HFFc6 (cell line): Measurements from ENCODE around the gene OARD1. TPM values are rescaled to one million over a fixed set of nuclear protein-coding genes. Genes with fewer than 3 reads are reported as not detected.
"Not testable (repeated sequence)": the region's sequence is repeated elsewhere in the genome, so short reads cannot be mapped to it uniquely, and the experiment has no call there.

ENCODE experiments used
- DNase-seq: peaks from one replicate; pipeline ENCODE4 v3.0.0-alpha.2; 2018
- H3K27ac Mint-ChIP-seq: 2 replicates; pipeline ENCODE4 v1.8.0; 2020; ENCODE audit warnings: mild to moderate bottlenecking, mixed read lengths
- H3K27me3 Mint-ChIP-seq: 2 replicates; pipeline ENCODE4 v1.8.0; 2021; ENCODE audit warnings: mild to moderate bottlenecking, moderate library complexity, mixed read lengths; ENCODE audit not compliant: insufficient read depth
- H3K36me3 Mint-ChIP-seq: 2 replicates; pipeline ENCODE4 v1.8.0; 2021; ENCODE audit warnings: low read depth, mixed read lengths
- H3K4me1 Mint-ChIP-seq: 2 replicates; pipeline ENCODE4 v1.8.0; 2020; ENCODE audit warnings: low read depth, mixed read lengths
- H3K4me3 Mint-ChIP-seq: 2 replicates; pipeline ENCODE4 v1.8.0; 2020; ENCODE audit warnings: mild to moderate bottlenecking, moderate library complexity, mixed read lengths
- H3K9me3 Mint-ChIP-seq: 2 replicates; pipeline ENCODE4 v1.8.0; 2020; ENCODE audit warnings: mild to moderate bottlenecking, mixed read lengths
- CTCF ChIP-seq: fragments of 200-600 bp; sonication (generic); IDR thresholded peaks from 2 replicates; pipeline ENCODE4 v1.5.0; 2021; ENCODE audit warnings: antibody characterized with exemption, mild to moderate bottlenecking
- long read RNA-seq: library from polyadenylated mRNA; unstranded; transcript quantifications from one replicate; pipeline ENCODE4 v2.0.0, GENCODE V29; 2019
- total RNA-seq, 6 experiments: library from RNA; stranded (reverse); fragmentation: NEBNext Ultra II Directional; extraction: Animal tissue kit (Norgen Biotek cat#: 25700); gene quantifications; 2 replicates in 1 of 6; 3 replicates in 5 of 6; pipeline ENCODE4 v1.2.3, GENCODE V29; 2021

OARD1 gene
- total RNA-seq = 10 to 100 TPM; 10.9 to 14.2 (median 11.8) TPM
- long read RNA-seq, transcript OARD1-202 (6 exons, 1,337 nt) = major isoform, 6 of 15 reads
- long read RNA-seq, partial matches to known transcripts = 1 of 15 reads
- long read RNA-seq, other reads (novel, unspliced or antisense) = 5 of 15 reads

- Mint-ChIP-seq H3K4me3 (peak within 1 kb of the TSS; percentile 94), H3K27me3 (peaks cover 1% of the 10 kb centered on the region; the same call in 1 of the 2 replicates), H3K27ac (peak within 1 kb of the TSS; percentile 97), H3K4me1 (peaks cover 53% of the 10 kb centered on the region), H3K36me3 (peaks cover 5% of the 10 kb centered on the region), H3K9me3 (no peaks in the 10 kb centered on the region)
- DNase-seq = peak; percentile 100
- TF ChIP-seq CTCF = no peak; the same call in 1 of the 2 replicates
These were observed at the start of gene OARD1 for GRCh38 chr6:41071923-41072835. Gene OARD1, minus strand, starts transcription at chr6:41072356. Its CDS starts 722 bp downstream, at chr6:41071634.

GRCh38 chr6:41120058-41120457, 47.9 kb upstream of the OARD1 start:
- H3K36me3 Mint-ChIP-seq = no peaks in the 10 kb centered on the region
- no peak overlapping the region for H3K4me3 Mint-ChIP-seq
- no peaks in the 10 kb centered on the region for H3K4me1 Mint-ChIP-seq
- no peaks in the 10 kb centered on the region for H3K9me3 Mint-ChIP-seq
- no peak overlapping the region for H3K27ac Mint-ChIP-seq
- DNase-seq = no peak
- no peaks in the 10 kb centered on the region for H3K27me3 Mint-ChIP-seq
- TF ChIP-seq CTCF = no peak

GRCh38 chr6:41119508-41119907, 47.4 kb upstream of the OARD1 start:
- Mint-ChIP-seq H3K9me3 (no peaks in the 10 kb centered on the region), H3K27ac (no peak overlapping the region), H3K36me3 (no peaks in the 10 kb centered on the region; the same call in 1 of the 2 replicates), H3K27me3 (no peaks in the 10 kb centered on the region), H3K4me1 (no peaks in the 10 kb centered on the region), H3K4me3 (no peak overlapping the region)
- DNase-seq = no peak
- no peak for TF ChIP-seq CTCF

GRCh38 chr6:41115027-41115426, 42.9 kb upstream of the OARD1 start:
- H3K27me3 Mint-ChIP-seq, H3K4me1 Mint-ChIP-seq, H3K27ac Mint-ChIP-seq, H3K9me3 Mint-ChIP-seq, H3K4me3 Mint-ChIP-seq, H3K36me3 Mint-ChIP-seq, DNase-seq: not testable (repeated sequence)

- Mint-ChIP-seq H3K9me3 (no peaks in the 10 kb centered on the region), H3K27ac (no peak overlapping the region)
- no peak for TF ChIP-seq CTCF
These were observed 38.9 kb upstream of the OARD1 start for GRCh38 chr6:41111017-41111416.

GRCh38 chr6:41103847-41104246, 31.7 kb upstream of the OARD1 start:
- Mint-ChIP-seq H3K4me3 (no peak overlapping the region), H3K4me1 (peaks cover 4% of the 10 kb centered on the region), H3K9me3 (no peaks in the 10 kb centered on the region), H3K36me3 (peaks cover 13% of the 10 kb centered on the region), H3K27me3 (no peaks in the 10 kb centered on the region), H3K27ac (no peak overlapping the region)
- no peak for DNase-seq
- no peak for TF ChIP-seq CTCF

More at GRCh38 chr6:41111017-41111416, 38.9 kb upstream of the OARD1 start:
- H3K4me3 Mint-ChIP-seq = no peak overlapping the region
- H3K36me3 Mint-ChIP-seq = no peaks in the 10 kb centered on the region; the same call in 1 of the 2 replicates
- H3K27me3 Mint-ChIP-seq = no peaks in the 10 kb centered on the region; the same call in 1 of the 2 replicates
- H3K4me1 Mint-ChIP-seq = no peaks in the 10 kb centered on the region
- DNase-seq = no peak
